Thymus (tissue), 11 donors: ENCODE measurements around the gene MGMT. TPM values are rescaled to one million over a fixed set of nuclear protein-coding genes. Genes with fewer than 3 reads are reported as not detected.
A peak's percentile ranks its signal among the peaks of the same experiment; 100 is the strongest.

Experiments
- DNase-seq, 9 donors: peaks; one replicate each; pipeline ENCODE4 v3.0.0-alpha.2; 2013; ENCODE audit warnings: low spot score in 9 of 9, low read depth in 6 of 9, missing footprints in 1 of 9
- H3K27ac ChIP-seq, 2 donors: one replicate each; pipeline ENCODE4 v1.5.1; 2013; ENCODE audit warnings: control low read depth in 1 of 2, low read depth in 1 of 2, low read length in 1 of 2, mild to moderate bottlenecking in 1 of 2, moderate library complexity in 1 of 2
- H3K27me3 ChIP-seq, 2 donors: one replicate each; pipeline ENCODE4 v1.5.1; 2013; ENCODE audit warnings: low read length in 1 of 2; ENCODE audit not compliant: control insufficient read depth in 2 of 2, insufficient read depth in 1 of 2
- H3K36me3 ChIP-seq, 2 donors: one replicate each; pipeline ENCODE4 v1.5.1; 2013; ENCODE audit warnings: low read length in 1 of 2, mild to moderate bottlenecking in 1 of 2, moderate library complexity in 1 of 2; ENCODE audit not compliant: control insufficient read depth in 2 of 2, insufficient read depth in 2 of 2
- H3K4me1 ChIP-seq, 2 donors: one replicate each; pipeline ENCODE4 v1.5.1; 2013; ENCODE audit warnings: low read length in 2 of 2; ENCODE audit not compliant: control insufficient read depth in 2 of 2, insufficient read depth in 2 of 2
- H3K4me3 ChIP-seq, 2 donors: one replicate each; pipeline ENCODE4 v1.5.1; 2013; ENCODE audit warnings: low read length in 2 of 2, control low read depth in 1 of 2, mild to moderate bottlenecking in 1 of 2
- H3K9me3 ChIP-seq, 2 donors: one replicate each; pipeline ENCODE4 v1.5.1; 2013; ENCODE audit warnings: low read length in 1 of 2, mild to moderate bottlenecking in 1 of 2; ENCODE audit not compliant: control insufficient read depth in 2 of 2, insufficient read depth in 1 of 2
- WGBS: extraction: QIAGEN DNeasy Blood & Tissue Kit; methylation state at CpG from one replicate; pipeline ENCODE4 v1.1.7; 2013; 5-methylcytosine and 5-hydroxymethylcytosine counted together
- polyA plus RNA-seq: library from polyadenylated mRNA; stranded (reverse); fragments of 200-250 nt; gene quantifications from one replicate; pipeline ENCODE4 v1.2.3, GENCODE V29; 2013
- total RNA-seq: library from RNA; stranded (reverse); fragments of 120-200 nt; gene quantifications from one replicate; pipeline ENCODE4 v1.2.4, GENCODE V29; 2013
- donor health status: healthy.

The MGMT gene
- total and polyA plus RNA-seq, 2 donors, result 20.9 to 42.4 TPM

GRCh38 chr10:129525401-129525801 is 58.4 kb downstream of the MGMT start:
- Histone ChIP-seq H3K27ac (peak overlapping the region in 1 of 2 donors; percentile 38), H3K36me3 (peaks cover 0 to 5% of the 10 kb centered on the region in 2 donors), H3K27me3 (no peaks in the 10 kb centered on the region), H3K9me3 (peaks cover under 1 to 6% of the 10 kb centered on the region in 2 donors), H3K4me1 (peaks cover 0 to 6% of the 10 kb centered on the region in 2 donors), H3K4me3 (no peak overlapping the region)
- whole genome bisulfite sequencing, result 85% methylated on average over 13 of the region's 13 CpGs
- DNase-seq, result no peak

GRCh38 chr10:129526943-129527342 is 59.9 kb downstream of the MGMT start:
- no peaks in the 10 kb centered on the region for H3K27me3 ChIP-seq
- H3K36me3 ChIP-seq, result peaks cover 0 to 5% of the 10 kb centered on the region in 2 donors
- peaks cover 0 to 13% of the 10 kb centered on the region in 2 donors for H3K4me1 ChIP-seq
- H3K4me3 ChIP-seq, result no peak overlapping the region
- no peak for DNase-seq
- H3K27ac ChIP-seq, result no peak overlapping the region
- no peaks in the 10 kb centered on the region for H3K9me3 ChIP-seq
- WGBS, result 90% methylated on average over 12 of the region's 12 CpGs

- WGBS, result 91% methylated on average over 16 of the region's 16 CpGs
- no peak overlapping the region for H3K27ac ChIP-seq
- DNase-seq, result no peak
These were observed 61.4 kb downstream of the MGMT start for GRCh38 chr10:129528376-129528978.

GRCh38 chr10:129530581-129530980 is 63.5 kb downstream of the MGMT start:
- Histone ChIP-seq H3K27me3 (no peaks in the 10 kb centered on the region), H3K36me3 (peaks cover 0 to 5% of the 10 kb centered on the region in 2 donors), H3K4me3 (no peak overlapping the region), H3K9me3 (no peaks in the 10 kb centered on the region), H3K27ac (no peak overlapping the region), H3K4me1 (peaks cover 5 to 27% of the 10 kb centered on the region in 2 donors)
- DNase-seq, result no peak
- 70% methylated on average over 14 of the region's 14 CpGs for WGBS

More at GRCh38 chr10:129528376-129528978, 61.4 kb downstream of the MGMT start:
- H3K9me3 ChIP-seq, result no peaks in the 10 kb centered on the region
- peaks cover 0 to 5% of the 10 kb centered on the region in 2 donors for H3K36me3 ChIP-seq
- no peaks in the 10 kb centered on the region for H3K27me3 ChIP-seq
- H3K4me3 ChIP-seq, result no peak overlapping the region
- H3K4me1 ChIP-seq, result peaks cover 5 to 27% of the 10 kb centered on the region in 2 donors

GRCh38 chr10:129531195-129531968 is 64.3 kb downstream of the MGMT start:
- DNase-seq, result no peak
- Histone ChIP-seq H3K9me3 (no peaks in the 10 kb centered on the region), H3K27me3 (no peaks in the 10 kb centered on the region), H3K4me3 (no peak overlapping the region), H3K27ac (peak overlapping the region in 1 of 2 donors; percentile 5), H3K36me3 (peaks cover 0 to 7% of the 10 kb centered on the region in 2 donors), H3K4me1 (peaks cover 5 to 22% of the 10 kb centered on the region in 2 donors)
- 95% methylated on average over 15 of the region's 15 CpGs for WGBS

GRCh38 chr10:129531969-129532660 is 65.1 kb downstream of the MGMT start:
- DNase-seq, result no peak
- Histone ChIP-seq H3K36me3 (peaks cover 0 to 4% of the 10 kb centered on the region in 2 donors), H3K27me3 (no peaks in the 10 kb centered on the region), H3K27ac (no peak overlapping the region), H3K4me3 (no peak overlapping the region), H3K4me1 (peaks cover 5 to 21% of the 10 kb centered on the region in 2 donors), H3K9me3 (no peaks in the 10 kb centered on the region)
- WGBS, result 95% methylated on average over 10 of the region's 10 CpGs

- DNase-seq, result peak in 4 of 9 donors; percentile 14 to 43 (median 22)
- Histone ChIP-seq H3K4me3 (no peak overlapping the region), H3K4me1 (peaks cover 5 to 21% of the 10 kb centered on the region in 2 donors), H3K27me3 (no peaks in the 10 kb centered on the region), H3K27ac (no peak overlapping the region), H3K9me3 (no peaks in the 10 kb centered on the region), H3K36me3 (peaks cover 0 to 2% of the 10 kb centered on the region in 2 donors)
- 10% methylated on average over 12 of the region's 12 CpGs for WGBS
These were observed 65.8 kb downstream of the MGMT start for GRCh38 chr10:129532838-129533237.

GRCh38 chr10:129533281-129533680 is 66.2 kb downstream of the MGMT start:
- 48% methylated on average over 11 of the region's 11 CpGs for WGBS
- no peak for DNase-seq
- no peaks in the 10 kb centered on the region for H3K9me3 ChIP-seq
- H3K4me1 ChIP-seq, result peaks cover 5 to 21% of the 10 kb centered on the region in 2 donors
- H3K27me3 ChIP-seq, result no peaks in the 10 kb centered on the region
- no peak overlapping the region for H3K27ac ChIP-seq
- H3K36me3 ChIP-seq, result peaks cover 0 to 2% of the 10 kb centered on the region in 2 donors
- no peak overlapping the region for H3K4me3 ChIP-seq

GRCh38 chr10:129534826-129535225 is 67.8 kb downstream of the MGMT start:
- no peaks in the 10 kb centered on the region for H3K9me3 ChIP-seq
- H3K27me3 ChIP-seq, result no peaks in the 10 kb centered on the region
- DNase-seq, result no peak
- 94% methylated on average over 5 of the region's 5 CpGs for WGBS
- H3K27ac ChIP-seq, result no peak overlapping the region
- peaks cover 5 to 21% of the 10 kb centered on the region in 2 donors for H3K4me1 ChIP-seq
- H3K36me3 ChIP-seq, result peaks cover 0 to 2% of the 10 kb centered on the region in 2 donors
- no peak overlapping the region for H3K4me3 ChIP-seq
